OCI-LY7 (cell line): Measurements from ENCODE around the gene PGD.

Experiments
- EZH2phosphoT487 ChIP-seq: fragments of 200-600 bp; sonication (generic); IDR thresholded peaks from 2 replicates; pipeline ENCODE4 v1.6.1; 2018; ENCODE audit warnings: low read depth, borderline replicate concordance, mild to moderate bottlenecking, mixed run types, antibody characterized with exemption, low read length, moderate library complexity, mixed read lengths
- TF ChIP-seq, protein P1 (sequence below): fragments of 200-600 bp; sonication (generic); conservative IDR thresholded peaks from 2 replicates; pipeline ENCODE4 v1.5.1; 2014; ENCODE audit warnings: mild to moderate bottlenecking, antibody characterized with exemption, low read length, moderate library complexity, mixed read lengths

- TF ChIP-seq, protein P1, sequence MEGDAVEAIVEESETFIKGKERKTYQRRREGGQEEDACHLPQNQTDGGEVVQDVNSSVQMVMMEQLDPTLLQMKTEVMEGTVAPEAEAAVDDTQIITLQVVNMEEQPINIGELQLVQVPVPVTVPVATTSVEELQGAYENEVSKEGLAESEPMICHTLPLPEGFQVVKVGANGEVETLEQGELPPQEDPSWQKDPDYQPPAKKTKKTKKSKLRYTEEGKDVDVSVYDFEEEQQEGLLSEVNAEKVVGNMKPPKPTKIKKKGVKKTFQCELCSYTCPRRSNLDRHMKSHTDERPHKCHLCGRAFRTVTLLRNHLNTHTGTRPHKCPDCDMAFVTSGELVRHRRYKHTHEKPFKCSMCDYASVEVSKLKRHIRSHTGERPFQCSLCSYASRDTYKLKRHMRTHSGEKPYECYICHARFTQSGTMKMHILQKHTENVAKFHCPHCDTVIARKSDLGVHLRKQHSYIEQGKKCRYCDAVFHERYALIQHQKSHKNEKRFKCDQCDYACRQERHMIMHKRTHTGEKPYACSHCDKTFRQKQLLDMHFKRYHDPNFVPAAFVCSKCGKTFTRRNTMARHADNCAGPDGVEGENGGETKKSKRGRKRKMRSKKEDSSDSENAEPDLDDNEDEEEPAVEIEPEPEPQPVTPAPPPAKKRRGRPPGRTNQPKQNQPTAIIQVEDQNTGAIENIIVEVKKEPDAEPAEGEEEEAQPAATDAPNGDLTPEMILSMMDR = no peak
- TF ChIP-seq EZH2phosphoT487 = no peak
Observed at GRCh38 chr1:10419351-10419750, 20.5 kb downstream of the PGD start.
